Measurements from ENCODE around the gene SLC15A1.

Gene SLC15A1

GRCh38 chr13:98675066-98675465 lies 77.4 kb downstream of the SLC15A1 start:
- no peak for DNase-seq (ENCODE audit: low read depth)
- no peak for TF ChIP-seq CTCF (IDR thresholded peaks at IDR 0.05; ENCODE audit: control insufficient read depth, extremely low read depth, insufficient read depth)
- no peak overlapping the region for H3K4me3 ChIP-seq (ENCODE audit: low read depth, low read length)

DNA sequence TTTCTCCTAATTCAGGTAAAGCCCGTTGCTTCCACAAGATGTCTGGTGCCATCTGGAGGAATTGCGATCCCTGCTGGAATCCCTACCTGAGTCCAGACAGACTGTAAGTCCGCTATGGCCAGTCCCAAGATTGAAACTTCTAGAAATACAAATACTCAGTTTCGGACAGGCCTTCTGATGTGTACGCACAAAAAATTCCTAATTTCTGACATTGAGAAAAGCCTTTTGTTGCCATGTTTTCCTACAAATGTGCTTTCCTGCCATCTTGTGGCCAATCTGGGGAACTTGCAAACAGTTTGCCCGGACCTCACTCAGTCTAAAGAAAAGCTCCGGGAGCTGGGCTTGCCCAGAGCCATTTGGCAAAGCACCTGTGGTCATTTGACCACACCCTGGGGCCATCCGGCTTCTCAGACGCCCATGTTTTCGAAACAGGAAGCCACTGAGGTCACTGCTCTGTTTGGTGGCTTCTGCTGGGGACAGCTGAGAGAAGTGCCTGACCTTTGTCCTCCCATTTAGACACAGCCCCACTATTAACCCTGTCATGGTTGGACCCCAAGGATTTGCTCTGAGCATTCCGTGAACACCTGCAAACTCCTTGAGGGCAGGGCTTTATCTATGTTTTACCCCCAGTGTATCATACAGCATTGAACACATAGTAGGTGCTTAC lies 79.4 kb downstream of the SLC15A1 start:
- DNase-seq (ENCODE audit: low read depth), result peak; percentile 46
- no peak overlapping the region for H3K4me3 ChIP-seq (ENCODE audit: low read depth, low read length)
- peak; percentile 55 for TF ChIP-seq CTCF (IDR thresholded peaks at IDR 0.05; ENCODE audit: control insufficient read depth, extremely low read depth, insufficient read depth)

GRCh38 chr13:98668155-98668554 lies 84.3 kb downstream of the SLC15A1 start:
- no peak overlapping the region for H3K4me3 ChIP-seq (ENCODE audit: low read depth, low read length)
- no peak for TF ChIP-seq CTCF (IDR thresholded peaks at IDR 0.05; ENCODE audit: control insufficient read depth, extremely low read depth, insufficient read depth)
- no peak for DNase-seq (ENCODE audit: low read depth)

DNA sequence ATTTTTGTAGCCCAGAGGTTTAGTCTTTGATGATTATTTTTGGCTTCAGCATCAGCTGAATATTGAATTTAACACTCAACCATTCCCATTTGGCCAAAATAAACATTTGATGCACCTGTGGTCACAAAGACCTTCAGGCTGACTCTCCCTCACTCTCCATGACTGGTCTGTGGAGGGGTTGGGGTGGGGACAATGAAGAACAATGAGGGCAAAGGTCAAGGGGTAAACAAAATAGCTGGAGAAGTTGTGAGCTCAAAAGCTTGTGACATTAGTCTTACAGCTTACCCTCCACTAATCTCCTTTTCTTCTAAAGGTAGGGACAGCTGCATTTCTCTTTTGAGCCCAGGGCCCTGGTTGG lies 86.9 kb downstream of the SLC15A1 start:
- no peak overlapping the region for H3K4me3 ChIP-seq (ENCODE audit: low read depth, low read length)
- no peak for DNase-seq (ENCODE audit: low read depth)
- TF ChIP-seq CTCF (IDR thresholded peaks at IDR 0.05; ENCODE audit: control insufficient read depth, extremely low read depth, insufficient read depth), result no peak

DNA sequence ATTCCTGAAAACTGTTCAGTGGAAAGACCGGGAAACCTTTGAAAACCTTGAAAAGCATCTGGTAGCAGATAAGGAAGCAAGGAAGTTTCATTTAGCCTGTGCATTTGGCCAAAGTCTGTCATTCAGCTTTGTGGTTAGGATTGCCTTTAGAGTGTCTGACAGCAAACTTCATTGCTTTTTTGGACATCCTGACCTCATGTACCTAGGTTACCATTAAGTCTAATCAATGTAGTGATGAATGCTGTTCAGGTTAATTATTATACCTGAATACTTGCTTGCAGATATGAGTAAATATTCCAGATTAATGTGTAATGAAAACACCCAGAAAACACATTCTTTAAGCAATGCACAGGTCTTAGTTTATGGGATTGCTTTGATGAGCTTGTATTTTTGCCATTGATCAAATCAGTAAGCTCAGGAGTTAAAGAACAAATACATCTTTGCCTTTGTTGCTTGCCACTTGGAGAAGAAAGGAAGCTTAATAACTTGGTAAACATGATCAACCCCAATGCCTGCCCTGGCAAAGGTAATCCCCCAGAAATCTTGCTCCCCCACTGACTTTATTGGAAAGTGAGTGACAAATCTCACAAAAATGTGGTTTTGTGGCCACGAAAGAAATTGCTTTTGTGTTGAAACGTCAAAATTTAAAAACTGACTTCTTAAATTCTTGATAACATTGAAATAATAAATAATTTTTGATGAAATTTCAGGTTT lies 87.4 kb downstream of the SLC15A1 start:
- no peak for TF ChIP-seq CTCF (IDR thresholded peaks at IDR 0.05; ENCODE audit: control insufficient read depth, extremely low read depth, insufficient read depth)
- no peak for DNase-seq (ENCODE audit: low read depth)
- no peak overlapping the region for H3K4me3 ChIP-seq (ENCODE audit: low read depth, low read length)

GRCh38 chr13:98664510-98664909 lies 88.0 kb downstream of the SLC15A1 start:
- no peak for TF ChIP-seq CTCF (IDR thresholded peaks at IDR 0.05; ENCODE audit: control insufficient read depth, extremely low read depth, insufficient read depth)
- no peak for DNase-seq (ENCODE audit: low read depth)
- no peak overlapping the region for H3K4me3 ChIP-seq (ENCODE audit: low read depth, low read length)

- no peak for DNase-seq (ENCODE audit: low read depth)
- H3K4me3 ChIP-seq (ENCODE audit: low read depth, low read length), result no peak overlapping the region
- no peak for TF ChIP-seq CTCF (IDR thresholded peaks at IDR 0.05; ENCODE audit: control insufficient read depth, extremely low read depth, insufficient read depth)
Observed at GRCh38 chr13:98664047-98664446, 88.4 kb downstream of the SLC15A1 start.
